HG03045 (cell line): ENCODE data around the gene RERE.

Experiments used
- ATAC-seq: cut with Tn5 transposase; IDR thresholded peaks from one replicate; pipeline ENCODE4 v1.9.1; 2021; ENCODE audit warnings: mild to moderate bottlenecking, moderate library complexity; ENCODE audit not compliant: unreplicated experiment

RERE gene

GRCh38 chr1:8345621-8346415, 471.6 kb downstream of the RERE start:
- no peak for ATAC-seq

- no peak for ATAC-seq
Observed at GRCh38 chr1:8344893-8345507, 472.4 kb downstream of the RERE start.

- no peak for ATAC-seq
Observed at GRCh38 chr1:8343464-8344001, 473.9 kb downstream of the RERE start.

GRCh38 chr1:8343044-8343443, 474.4 kb downstream of the RERE start:
- ATAC-seq: no peak

GRCh38 chr1:8342325-8342724, 475.1 kb downstream of the RERE start:
- no peak for ATAC-seq

GRCh38 chr1:8340448-8340847, 477.0 kb downstream of the RERE start:
- ATAC-seq: no peak

GRCh38 chr1:8339203-8339600, 478.2 kb downstream of the RERE start:
- no peak for ATAC-seq

- ATAC-seq: no peak
Observed at GRCh38 chr1:8338526-8339202, 478.8 kb downstream of the RERE start.

GRCh38 chr1:8337776-8338525, 479.5 kb downstream of the RERE start:
- ATAC-seq: no peak

GRCh38 chr1:8335246-8335645, 482.2 kb downstream of the RERE start:
- no peak for ATAC-seq

- no peak for ATAC-seq
Observed at GRCh38 chr1:8334106-8334851, 483.2 kb downstream of the RERE start.

- no peak for ATAC-seq
Observed at GRCh38 chr1:8333246-8333987, 484.0 kb downstream of the RERE start.

- ATAC-seq: no peak
Observed at GRCh38 chr1:8332806-8333205, 484.6 kb downstream of the RERE start.

- no peak for ATAC-seq
Observed at GRCh38 chr1:8330271-8331125, 486.9 kb downstream of the RERE start.

- ATAC-seq: no peak
Observed at GRCh38 chr1:8329858-8330257, 487.6 kb downstream of the RERE start.

- ATAC-seq: no peak
Observed at GRCh38 chr1:8329439-8329838, 488.0 kb downstream of the RERE start.

GRCh38 chr1:8328271-8328670, 489.2 kb downstream of the RERE start:
- ATAC-seq: no peak

GRCh38 chr1:8326265-8326664, 491.2 kb downstream of the RERE start:
- ATAC-seq: no peak

- no peak for ATAC-seq
Observed at GRCh38 chr1:8325771-8326170, 491.7 kb downstream of the RERE start.
